ENCODE measurements around the gene MINDY3.
"Not testable (repeated sequence)": the region's sequence is repeated elsewhere in the genome, so short reads cannot be mapped to it uniquely, and the experiment has no call there.

Gene MINDY3

GRCh38 chr10:15780353-15781135, 79.8 kb downstream of the MINDY3 start:
- peak in 4 of 56 donors; percentile 2 to 18 (median 4) for DNase-seq

GRCh38 chr10:15775513-15775912, 84.8 kb downstream of the MINDY3 start:
- DNase-seq, result no peak

- DNase-seq, result not testable (repeated sequence)
These were observed 85.8 kb downstream of the MINDY3 start for GRCh38 chr10:15774534-15774933.

GRCh38 chr10:15764892-15765454, 95.3 kb downstream of the MINDY3 start:
- DNase-seq, result no peak

- no peak for DNase-seq
These were observed 97.3 kb downstream of the MINDY3 start for GRCh38 chr10:15763006-15763405.

GRCh38 chr10:15762239-15762638, 98.1 kb downstream of the MINDY3 start:
- DNase-seq, result not testable (repeated sequence)

GRCh38 chr10:15761224-15761623, 99.1 kb downstream of the MINDY3 start:
- DNase-seq, result not testable (repeated sequence)

- no peak for DNase-seq
These were observed 99.6 kb downstream of the MINDY3 start for GRCh38 chr10:15760681-15761080.

- no peak for DNase-seq
These were observed 101.0 kb downstream of the MINDY3 start for GRCh38 chr10:15759265-15759664.

GRCh38 chr10:15758618-15759017, 101.7 kb downstream of the MINDY3 start:
- DNase-seq, result no peak

- no peak for DNase-seq
These were observed 105.4 kb downstream of the MINDY3 start for GRCh38 chr10:15754937-15755336.

- DNase-seq, result no peak
These were observed 109.3 kb downstream of the MINDY3 start for GRCh38 chr10:15751046-15751445.

GRCh38 chr10:15748126-15748525, 112.2 kb downstream of the MINDY3 start:
- DNase-seq, result no peak

- no peak for DNase-seq
These were observed 112.7 kb downstream of the MINDY3 start for GRCh38 chr10:15747632-15748031.

GRCh38 chr10:15745751-15746150, 114.6 kb downstream of the MINDY3 start:
- no peak for DNase-seq

GRCh38 chr10:15744217-15744865, 116.0 kb downstream of the MINDY3 start:
- peak in 2 of 56 donors; percentile 14 to 45 for DNase-seq

- DNase-seq, result no peak
These were observed 116.9 kb downstream of the MINDY3 start for GRCh38 chr10:15743443-15743842.

GRCh38 chr10:15742836-15743235, 117.5 kb downstream of the MINDY3 start:
- no peak for DNase-seq

- DNase-seq, result no peak
These were observed 118.2 kb downstream of the MINDY3 start for GRCh38 chr10:15742102-15742501.

GRCh38 chr10:15741581-15741980, 118.7 kb downstream of the MINDY3 start:
- DNase-seq, result no peak

GRCh38 chr10:15740261-15740660, 120.0 kb downstream of the MINDY3 start:
- no peak for DNase-seq

- DNase-seq, result no peak
These were observed 120.9 kb downstream of the MINDY3 start for GRCh38 chr10:15739254-15739970.

Measured in amygdala (tissue), 56 donors.